Measurements from ENCODE around the gene EGFR.

The EGFR gene

DNA sequence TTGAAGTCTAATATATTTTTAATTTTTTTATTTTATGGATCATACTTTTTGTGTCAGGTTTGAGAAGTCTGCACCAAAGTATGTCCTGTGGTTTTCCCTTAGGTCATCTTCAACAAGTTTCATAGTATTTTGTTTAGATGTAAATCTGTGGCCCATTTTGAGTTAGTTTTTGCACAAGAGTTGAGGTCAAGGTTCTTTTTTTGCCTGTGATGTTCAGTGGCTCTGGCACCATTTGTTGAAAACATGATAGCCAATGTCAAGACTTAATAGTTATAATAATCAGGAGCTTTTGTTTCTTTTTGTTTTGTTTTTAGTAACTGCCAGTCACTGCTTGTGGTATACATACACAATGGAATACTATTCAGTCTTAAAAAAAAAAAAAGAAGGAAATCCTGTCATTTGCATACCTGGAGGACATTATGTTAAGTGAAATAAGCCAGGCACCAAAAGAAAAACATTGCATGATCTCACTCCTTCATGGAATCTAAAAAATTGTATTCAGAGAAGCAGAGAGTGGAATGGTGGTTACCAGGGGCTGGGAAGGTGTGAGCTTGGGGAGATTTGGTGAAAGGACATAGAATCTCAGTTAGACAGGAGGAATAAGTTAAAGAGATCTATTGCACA is 61.3 kb downstream of the EGFR start:
- H3K4me3 ChIP-seq (ENCODE audit: low read depth, low read length) = no peak overlapping the region

DNA sequence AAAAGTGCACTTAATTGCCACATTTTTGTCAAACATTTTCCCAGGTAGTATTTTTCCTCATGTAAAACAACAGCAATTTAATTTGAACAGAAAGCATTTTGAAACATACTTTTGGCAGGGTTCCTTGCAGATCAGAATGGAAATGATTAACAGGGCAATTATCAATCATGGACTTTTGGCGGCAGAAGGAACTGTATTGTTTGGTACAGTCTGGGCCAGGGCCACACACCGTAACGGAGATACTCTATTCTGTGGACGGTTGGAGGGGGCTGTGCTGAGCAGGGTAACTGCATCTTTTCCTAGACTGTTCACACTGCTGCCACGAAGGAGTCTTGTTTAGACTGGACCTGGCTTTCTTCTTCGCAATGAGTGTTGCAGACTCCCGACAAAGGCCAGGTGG is 62.3 kb downstream of the EGFR start:
- no peak overlapping the region for H3K4me3 ChIP-seq (ENCODE audit: low read depth, low read length)

DNA sequence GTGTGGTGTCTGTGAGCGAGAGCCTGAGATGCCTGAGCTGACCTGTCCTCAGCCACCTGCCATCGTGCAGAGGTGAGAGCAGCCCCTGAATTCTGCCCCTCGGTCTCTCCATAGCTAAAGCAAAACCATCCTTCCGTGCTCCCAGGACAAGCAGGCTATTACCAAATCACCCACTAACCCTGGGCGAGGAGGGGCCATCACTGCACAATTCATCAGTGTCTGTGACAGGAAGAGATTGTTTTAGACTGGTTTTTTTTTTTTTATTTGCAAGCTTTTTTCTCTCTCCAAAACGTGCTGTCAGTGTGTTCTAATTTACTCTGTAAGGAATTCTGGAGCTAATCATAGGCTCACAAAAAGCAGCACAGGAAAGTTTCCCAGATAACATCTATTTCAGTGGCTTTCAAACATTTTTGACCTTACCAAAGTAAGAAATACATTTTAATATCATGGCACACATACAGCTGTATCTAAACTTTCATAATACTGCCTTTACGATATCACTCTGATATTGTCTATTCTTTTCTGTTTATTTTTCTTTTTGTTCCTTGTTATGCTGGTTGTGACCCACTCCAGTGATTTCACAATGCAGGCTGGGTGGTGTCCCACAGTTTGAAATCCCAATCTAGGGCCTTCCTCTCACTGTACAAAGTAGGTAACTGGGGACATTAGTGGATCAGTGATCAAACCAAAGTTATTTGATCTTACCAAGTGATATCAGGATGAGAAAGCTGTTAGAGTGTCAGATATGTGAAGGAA is 62.8 kb downstream of the EGFR start:
- H3K4me3 ChIP-seq (ENCODE audit: low read depth, low read length) = no peak overlapping the region

DNA sequence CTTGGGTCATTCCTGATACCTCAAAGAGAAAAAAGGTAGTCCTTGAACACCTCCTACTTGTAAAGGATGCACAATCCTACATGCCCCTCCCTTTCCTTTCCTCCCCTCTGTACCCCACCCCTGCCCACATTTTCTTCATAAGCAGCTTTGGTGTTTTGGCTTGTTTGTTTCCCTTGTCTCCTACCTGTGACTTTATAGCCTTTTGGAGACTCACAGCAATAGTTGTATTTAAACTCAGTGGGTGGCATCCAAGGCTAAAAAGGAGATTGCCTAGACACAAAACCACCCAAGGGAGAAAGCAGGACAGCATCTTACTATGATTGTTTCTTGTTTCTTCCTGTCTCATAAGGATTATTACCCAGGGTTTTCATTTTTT is 63.4 kb downstream of the EGFR start:
- no peak overlapping the region for H3K4me3 ChIP-seq (ENCODE audit: low read depth, low read length)

DNA sequence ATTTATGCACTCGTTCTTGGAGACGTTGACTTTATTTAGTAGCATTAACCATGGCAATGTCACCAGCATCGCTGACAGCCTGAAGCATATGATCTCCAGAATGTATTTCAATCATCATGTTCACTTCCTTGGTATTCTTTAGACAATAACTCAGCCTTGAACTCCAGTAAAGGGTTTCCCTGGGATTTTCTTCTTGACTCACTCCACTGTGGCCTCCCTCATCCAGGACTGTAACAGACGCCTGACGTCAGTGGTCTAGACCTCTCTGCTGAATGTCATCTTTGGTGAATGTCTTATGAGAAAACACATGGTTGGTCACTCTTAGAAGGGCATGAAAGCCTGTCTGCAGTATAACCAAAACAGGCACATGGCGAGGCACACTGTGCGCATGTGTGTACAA is 64.4 kb downstream of the EGFR start:
- H3K4me3 ChIP-seq (ENCODE audit: low read depth, low read length) = no peak overlapping the region

DNA sequence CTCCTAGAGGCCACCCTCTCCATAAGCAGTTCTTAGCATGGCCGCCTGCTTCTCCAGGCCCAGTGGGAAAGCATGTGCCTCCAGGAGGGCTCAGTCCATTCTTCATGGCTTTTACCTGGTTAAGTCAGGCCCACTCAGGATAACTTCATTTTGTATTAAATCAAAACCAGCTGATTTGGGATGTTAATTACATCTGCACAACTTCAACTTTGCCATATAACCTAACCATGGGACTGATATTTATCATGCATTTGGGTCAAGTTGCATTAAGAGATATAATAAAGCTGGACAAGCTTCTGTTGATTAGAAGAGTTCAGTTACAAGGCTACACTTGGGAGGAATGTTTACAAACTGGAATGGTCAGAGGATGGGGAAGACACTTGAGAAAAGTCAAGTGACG is 65.5 kb downstream of the EGFR start:
- no peak overlapping the region for H3K4me3 ChIP-seq (ENCODE audit: low read depth, low read length)

DNA sequence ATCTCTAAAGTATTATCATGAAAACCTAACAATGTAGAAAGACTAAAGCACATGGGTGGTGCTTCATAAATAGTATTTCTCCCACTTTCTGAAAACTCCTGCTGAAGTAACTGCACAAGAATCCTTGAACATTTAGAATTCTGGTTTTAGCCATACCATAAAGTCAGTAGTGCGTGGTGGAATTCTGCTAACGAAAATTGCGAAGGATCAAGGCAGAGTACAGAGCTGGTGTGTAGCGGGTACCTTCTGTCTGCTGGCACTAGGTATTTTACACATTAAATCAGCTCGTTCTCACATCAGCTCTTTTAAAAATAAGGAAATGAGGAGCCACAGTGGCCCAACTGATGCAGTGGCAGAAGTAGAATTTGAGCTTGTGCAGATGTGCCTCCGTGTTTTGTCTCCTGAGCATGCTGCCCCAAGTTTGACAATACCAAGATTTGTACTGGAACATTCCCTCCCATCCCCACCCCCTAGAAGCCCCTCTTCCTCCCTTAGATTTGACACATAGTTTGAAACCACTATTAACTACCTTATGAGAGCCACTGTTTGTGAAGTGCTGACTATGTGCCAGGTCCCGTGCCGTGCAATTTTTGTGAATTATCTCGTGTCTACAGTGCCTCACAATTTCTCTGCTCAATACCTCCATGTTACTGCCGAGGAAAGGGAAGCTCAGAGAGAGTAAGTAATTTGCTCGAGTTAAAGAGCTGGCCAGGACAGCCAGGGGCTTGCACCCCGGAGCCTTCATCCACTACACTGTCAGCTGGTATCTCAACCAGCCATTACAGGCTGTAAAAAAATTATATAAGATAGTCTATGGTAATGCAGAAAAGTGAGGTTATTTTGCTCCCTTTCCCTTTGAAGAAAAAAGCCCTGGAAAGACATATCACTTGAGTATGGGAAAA is 66.9 kb downstream of the EGFR start:
- no peak overlapping the region for H3K4me3 ChIP-seq (ENCODE audit: low read depth, low read length)

DNA sequence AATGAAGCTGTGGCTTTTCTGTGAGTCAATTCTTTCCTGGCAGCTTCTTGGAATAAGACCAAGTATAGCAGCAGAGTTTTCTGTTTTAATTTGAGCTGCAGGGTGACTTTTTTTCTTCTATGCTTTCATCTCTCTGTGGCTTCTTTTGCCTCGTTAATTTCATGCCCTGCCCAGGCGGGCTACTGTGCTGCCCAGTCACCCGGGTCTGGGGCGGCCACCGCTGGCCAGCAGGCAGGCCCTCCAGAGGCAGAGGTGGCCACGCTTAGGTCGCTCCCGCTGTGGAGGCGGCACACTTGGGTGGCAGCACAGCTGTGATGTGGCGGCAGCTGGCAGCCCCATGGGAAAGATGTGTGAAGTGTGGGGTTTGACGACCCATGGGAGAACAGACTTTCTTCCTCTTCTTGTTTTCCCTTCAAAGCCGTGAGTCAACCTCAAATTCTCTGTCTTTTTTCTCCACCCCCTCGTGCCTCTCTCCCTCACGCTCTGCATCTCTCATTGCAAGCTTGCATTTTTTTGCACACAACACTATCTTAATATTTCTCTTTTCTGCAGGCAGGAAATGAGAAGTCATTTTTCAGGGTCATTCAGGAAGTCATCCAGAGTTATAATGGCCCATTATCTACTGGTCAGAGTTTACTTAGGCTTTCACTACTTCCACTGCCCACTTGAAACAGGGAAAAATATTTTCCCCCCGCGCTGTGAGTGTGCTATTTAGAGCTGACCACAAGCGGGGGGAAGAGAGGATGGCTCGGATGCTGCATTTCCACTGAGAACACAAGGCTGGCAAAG is 67.8 kb downstream of the EGFR start:
- no peak overlapping the region for H3K4me3 ChIP-seq (ENCODE audit: low read depth, low read length)

DNA sequence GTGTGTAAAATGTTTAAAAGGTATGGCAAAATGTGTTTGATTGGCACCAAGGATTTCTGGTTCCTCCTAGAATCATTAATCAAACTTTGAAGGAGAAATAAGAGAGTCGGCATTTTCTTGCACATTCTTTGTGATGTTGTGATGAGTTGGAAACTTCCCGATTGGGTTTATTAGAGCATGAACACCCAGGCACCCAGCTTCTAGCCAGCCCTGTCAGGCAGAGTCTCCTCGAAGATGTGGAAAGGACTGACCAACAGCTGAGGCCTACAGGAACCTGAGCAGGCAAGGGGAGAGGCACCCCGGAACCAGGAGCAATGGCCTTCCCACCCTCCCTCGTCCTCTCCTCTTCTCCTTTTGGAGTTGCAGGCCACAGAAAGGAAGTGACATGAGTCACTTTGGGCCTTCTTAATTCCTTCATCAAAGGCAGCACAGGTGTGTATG is 68.7 kb downstream of the EGFR start:
- H3K4me3 ChIP-seq (ENCODE audit: low read depth, low read length) = no peak overlapping the region

DNA sequence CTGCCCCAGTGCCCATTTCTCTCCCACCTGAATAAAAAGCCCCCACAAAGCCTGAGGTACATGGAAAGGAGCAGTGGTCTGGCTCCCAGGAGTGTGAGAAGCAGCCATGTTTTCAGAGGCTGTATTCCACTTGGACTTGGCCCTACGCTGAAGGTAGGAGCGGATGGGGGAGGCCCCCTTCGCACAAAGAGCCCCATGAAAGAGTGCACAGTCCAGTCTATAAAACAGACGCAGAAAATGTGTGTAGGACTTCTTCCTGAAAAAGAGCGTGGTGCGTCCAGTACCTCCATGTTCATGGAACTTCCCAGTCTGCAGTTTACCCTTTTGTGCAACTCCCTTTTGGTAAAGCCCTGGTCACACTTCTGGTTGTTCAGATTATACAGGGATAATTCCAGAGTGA is 69.3 kb downstream of the EGFR start:
- H3K4me3 ChIP-seq (ENCODE audit: low read depth, low read length) = no peak overlapping the region

DNA sequence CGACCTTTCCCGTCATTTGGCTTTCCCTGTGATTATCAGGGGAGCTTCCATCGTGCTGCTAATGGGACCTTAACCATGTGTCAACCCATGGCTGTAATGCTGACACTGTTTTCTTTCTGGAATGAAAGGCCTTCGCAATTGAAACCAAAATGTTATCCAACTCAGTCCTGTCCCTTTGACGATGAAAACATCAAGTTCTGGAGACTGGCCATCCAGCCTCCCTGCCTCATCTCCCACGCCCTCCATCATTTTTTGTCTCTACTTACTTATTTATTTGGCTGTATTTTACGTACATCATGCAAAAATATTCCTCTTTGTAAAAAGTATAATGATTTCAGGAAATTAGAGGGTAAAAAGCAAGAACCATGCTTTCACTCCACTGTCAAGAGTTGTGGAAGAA is 69.8 kb downstream of the EGFR start:
- no peak overlapping the region for H3K4me3 ChIP-seq (ENCODE audit: low read depth, low read length)

DNA sequence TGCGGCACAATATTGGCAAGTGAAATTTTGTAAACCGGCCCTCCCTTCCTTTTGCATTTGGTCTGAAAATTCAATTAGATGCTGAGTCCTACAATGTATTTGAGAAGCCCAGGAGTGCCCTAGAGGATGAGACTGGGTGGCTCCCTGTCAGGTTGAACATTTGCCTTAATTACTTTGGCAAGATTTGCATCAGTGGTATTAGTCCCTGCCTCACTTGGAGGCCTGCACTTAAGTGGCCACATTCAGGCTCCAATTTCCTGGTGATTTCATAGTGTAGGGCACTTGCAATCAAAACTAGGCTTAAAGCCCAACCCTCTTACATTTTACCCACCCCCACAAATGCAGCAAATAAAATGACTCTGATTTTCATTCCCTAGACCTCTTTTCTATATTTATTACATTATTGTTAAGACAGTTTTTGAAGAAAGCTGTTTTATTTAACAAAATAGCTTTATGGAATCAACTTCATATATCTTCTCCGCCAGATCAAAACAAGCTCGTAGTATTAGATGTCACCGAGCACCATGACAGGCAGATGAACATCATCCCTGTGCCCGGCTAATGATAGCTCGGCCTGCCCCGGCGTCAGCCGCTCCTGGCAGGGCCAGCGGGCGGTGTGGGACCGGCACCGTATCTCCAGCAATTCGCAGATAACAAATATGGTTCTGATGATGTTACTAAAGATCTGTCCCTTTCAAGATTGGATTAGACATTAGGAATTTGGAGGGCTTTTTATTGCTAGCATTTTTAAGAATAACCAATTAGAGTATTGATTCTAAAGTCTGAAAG is 73.6 kb downstream of the EGFR start:
- H3K4me3 ChIP-seq (ENCODE audit: low read depth, low read length) = no peak overlapping the region

DNA sequence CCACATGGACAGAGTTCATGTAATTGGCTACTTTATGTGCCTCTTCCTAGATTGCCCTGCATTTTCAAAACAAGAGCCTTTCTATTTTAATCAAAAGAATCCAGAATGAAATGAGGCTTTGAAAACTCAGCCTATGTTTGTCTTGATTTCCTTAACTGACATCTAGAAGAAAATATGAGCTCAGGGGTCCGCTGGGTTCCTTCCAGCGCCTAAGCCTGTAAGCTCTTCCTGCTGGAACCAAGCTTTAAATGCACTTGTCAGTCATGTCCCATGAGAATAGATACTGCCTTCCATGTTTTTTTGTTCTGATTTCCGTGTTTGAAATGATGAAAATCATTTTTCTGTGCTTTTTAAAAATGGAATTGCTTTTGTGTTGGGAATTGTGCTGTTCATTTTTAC is 74.2 kb downstream of the EGFR start:
- H3K4me3 ChIP-seq (ENCODE audit: low read depth, low read length) = no peak overlapping the region

DNA sequence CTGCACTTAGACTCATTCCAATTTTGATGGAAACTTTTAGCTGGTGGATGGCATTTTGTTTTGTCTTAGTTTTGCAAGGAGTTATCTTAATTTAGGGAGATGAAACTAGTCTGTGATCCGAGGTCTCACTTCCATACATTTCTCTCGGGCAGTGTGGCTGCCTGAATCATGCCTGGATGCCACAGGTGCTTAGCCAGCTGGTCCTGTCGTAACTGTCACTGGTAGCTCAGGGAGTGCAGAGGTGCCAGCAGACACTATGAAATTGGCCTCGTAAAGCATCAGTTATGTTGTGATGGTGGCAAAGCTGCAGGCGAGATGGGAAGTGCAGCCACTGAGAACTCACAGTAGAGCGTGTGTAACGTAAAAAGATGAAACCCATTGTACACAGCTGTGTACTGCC is 74.9 kb downstream of the EGFR start:
- no peak overlapping the region for H3K4me3 ChIP-seq (ENCODE audit: low read depth, low read length)

DNA sequence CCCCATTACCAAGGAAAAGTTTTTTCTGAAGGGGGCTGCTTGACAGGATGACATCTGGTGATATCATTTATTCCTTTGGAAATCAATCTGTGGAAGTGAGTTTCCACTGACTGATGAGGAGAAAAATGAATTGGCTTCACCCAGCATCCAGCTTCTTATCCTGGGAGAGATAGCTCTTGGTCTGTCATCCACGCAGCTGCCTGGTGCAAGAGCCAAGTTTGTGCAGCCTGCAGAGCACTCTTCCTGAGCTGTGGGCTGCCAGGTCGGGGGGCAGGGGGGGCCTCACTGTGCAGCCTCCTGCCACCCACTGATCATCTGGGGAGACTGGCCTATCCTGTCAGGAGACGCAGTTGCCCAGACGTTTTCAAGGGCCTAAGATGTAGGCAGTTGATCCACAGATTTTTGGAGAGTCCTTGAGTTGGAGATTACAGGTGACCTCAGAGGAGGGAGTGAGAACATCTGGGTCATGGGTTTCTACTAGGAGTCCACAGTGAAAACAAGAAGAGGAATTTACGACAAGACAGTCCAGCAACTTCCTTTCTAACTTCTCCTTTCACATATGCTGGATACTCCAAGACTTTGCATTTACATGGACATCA is 75.4 kb downstream of the EGFR start:
- no peak overlapping the region for H3K4me3 ChIP-seq (ENCODE audit: low read depth, low read length)

DNA sequence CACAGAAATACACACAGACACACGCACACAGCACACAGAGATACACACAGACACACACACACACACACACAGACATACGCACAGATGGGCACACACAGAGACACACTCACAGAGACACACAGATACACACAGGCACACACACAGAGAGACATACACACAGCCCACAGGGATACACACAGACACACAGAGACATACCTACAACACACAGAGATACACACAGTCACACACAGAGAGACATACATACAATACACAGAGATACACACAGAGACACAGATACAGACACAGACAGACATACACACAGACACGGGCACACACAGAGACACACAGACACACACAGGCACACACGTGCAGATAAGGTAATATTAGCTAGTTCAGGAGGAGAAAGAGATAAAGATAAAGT is 76.9 kb downstream of the EGFR start:
- H3K4me3 ChIP-seq (ENCODE audit: low read depth, low read length) = no peak overlapping the region

DNA sequence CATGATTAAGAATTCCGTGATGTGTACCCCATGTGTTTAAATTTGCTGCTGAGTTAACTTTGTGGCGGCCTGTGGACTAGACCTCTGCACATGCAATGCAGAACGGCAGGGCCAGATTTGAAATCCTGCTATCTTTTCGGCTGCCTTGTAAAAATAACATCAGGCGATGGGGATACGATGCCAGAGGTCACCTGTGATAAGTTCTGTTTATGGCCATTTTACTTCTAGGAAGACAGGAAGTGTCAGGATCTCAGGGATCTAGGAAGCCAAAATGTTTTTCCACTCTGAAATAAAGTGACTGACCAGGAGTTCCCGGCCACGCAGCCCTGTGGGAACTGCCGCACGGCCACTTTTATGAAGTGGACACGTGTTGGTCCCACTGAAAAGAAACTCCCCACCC is 77.5 kb downstream of the EGFR start:
- no peak overlapping the region for H3K4me3 ChIP-seq (ENCODE audit: low read depth, low read length)

DNA sequence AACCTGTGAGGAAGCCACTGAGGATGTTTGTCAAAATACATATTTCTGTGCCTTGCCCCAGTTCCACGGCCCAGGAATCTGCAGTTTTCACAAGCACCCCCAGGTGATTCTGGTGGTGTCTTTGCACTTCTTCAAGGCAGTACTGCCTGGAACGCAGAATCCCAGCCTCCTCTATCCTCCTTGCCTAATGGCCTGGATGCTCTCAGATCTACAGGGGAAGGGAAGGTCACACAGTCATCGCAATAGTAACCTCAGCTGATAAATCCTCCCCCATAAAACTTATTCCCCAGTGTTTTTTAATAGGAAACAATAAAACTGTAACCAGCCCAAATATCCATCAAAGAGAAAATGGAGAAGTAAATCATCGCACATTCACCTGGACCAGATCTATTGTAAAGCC is 78.3 kb downstream of the EGFR start:
- H3K4me3 ChIP-seq (ENCODE audit: low read depth, low read length) = no peak overlapping the region

DNA sequence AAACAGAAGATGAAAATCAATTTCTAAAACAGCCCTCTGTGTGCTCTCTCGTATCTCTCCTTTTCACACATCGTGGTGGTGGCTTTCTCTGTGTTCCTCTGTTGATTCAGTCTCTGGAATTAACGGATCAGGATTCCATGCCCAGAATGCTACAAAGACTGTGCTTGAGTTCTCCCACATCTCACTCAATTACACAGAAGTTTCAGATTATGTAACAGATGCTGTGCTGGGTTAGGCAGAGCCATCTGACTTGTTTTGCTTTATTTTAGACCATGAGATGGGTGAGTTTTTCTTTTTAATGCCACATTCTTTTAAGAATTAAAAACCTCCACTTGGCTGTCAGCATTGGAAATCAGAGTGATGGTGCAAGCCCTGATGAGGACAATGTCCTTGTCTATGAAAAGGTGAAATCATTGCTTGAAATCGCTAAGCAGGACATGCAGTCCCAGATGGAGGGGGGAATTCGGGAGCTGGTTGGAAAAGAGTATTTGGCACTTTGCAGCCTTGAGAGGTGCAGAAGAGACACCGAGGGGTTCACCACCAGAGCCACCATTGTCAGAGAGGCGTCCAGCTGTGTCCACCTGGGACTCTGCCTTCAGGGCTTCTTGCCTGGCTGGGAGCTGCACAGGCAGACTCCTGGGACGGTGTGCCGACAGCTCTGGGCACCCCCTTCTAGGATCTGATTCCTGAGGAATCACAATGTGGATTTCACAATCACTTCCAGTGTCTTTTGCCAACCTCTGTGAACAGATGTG is 80.4 kb downstream of the EGFR start:
- no peak overlapping the region for H3K4me3 ChIP-seq (ENCODE audit: low read depth, low read length)

Measured in iPS-11a (cell line).